IMR-90 (cell line): ENCODE data around the gene CD68. TPM values are rescaled to one million over a fixed set of nuclear protein-coding genes. Genes with fewer than 3 reads are reported as not detected.

Experiments
- CTCF ChIP-seq: conservative IDR thresholded peaks from 2 replicates; pipeline ENCODE4 v1.5.1; 2012; ENCODE audit warnings: mild to moderate bottlenecking, low read depth, low read length, improper control_type of control experiment
- MXI1 ChIP-seq: IDR thresholded peaks from 2 replicates; pipeline ENCODE4 v1.6.1; 2012; ENCODE audit warnings: low read depth, mild to moderate bottlenecking, low read length, moderate library complexity, borderline replicate concordance
- RFX5 ChIP-seq: IDR thresholded peaks from 2 replicates; pipeline ENCODE4 v1.8.0; 2012; ENCODE audit warnings: low read depth, mild to moderate bottlenecking, low read length, moderate library complexity
- polyA plus RNA-seq, 3 experiments: library from polyadenylated mRNA; depleted of rRNA; stranded (reverse); fragments of >200 nt; gene quantifications; 2 replicates each; pipeline ENCODE4 v1.2.3, GENCODE V29; 2012; ENCODE audit warnings: low replicate concordance in 1 of 3
- total RNA-seq: library from RNA; depleted of rRNA; stranded (reverse); fragments of >200 nt; gene quantifications from 2 replicates; pipeline ENCODE4 v1.2.3, GENCODE V29; 2012

The CD68 gene
- total and polyA plus RNA-seq, 2 of the 4 experiments (the other 2 are of a cell fraction): 16.0 to 43.1 TPM

GRCh38 chr17:7580604-7581575 is 1.5 kb downstream of the CD68 start (continued):
- no peak for TF ChIP-seq CTCF
- TF ChIP-seq RFX5: no peak
- TF ChIP-seq MXI1: no peak
